GM21526 (cell line): ENCODE results near the gene TOMM40L.
"Not testable (repeated sequence)": the region's sequence is repeated elsewhere in the genome, so short reads cannot be mapped to it uniquely, and the experiment has no call there.

Source experiments
- ATAC-seq: cut with Tn5 transposase; IDR thresholded peaks from one replicate; pipeline ENCODE4 v1.9.1; 2021; ENCODE audit warnings: moderate library complexity; ENCODE audit not compliant: unreplicated experiment, low FRiP score

The TOMM40L gene

GRCh38 chr1:161244888-161245287 lies 19.0 kb downstream of the TOMM40L start:
- ATAC-seq: no peak

DNA sequence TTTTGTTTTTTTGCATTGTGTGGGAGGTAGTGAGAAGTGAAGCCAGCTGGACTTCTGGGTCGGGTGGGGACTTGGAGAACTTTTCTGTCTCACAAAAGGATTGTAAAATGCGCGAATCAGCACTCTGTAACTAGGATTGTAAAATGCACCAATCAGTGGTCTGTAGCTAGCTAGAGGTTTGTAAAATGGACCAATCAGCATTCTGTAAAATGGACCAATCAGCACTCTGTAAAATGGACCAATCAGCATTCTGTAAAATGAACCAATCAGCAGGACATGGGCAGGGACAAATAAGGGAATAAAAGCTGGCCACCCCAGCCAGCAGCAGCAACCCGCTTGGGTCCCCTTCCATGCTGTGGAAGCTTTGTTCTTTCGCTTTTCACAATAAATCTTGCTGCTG lies 24.2 kb downstream of the TOMM40L start:
- ATAC-seq: not testable (repeated sequence)

- no peak for ATAC-seq
Measured at GRCh38 chr1:161250829-161251228, 25.0 kb downstream of the TOMM40L start.

DNA sequence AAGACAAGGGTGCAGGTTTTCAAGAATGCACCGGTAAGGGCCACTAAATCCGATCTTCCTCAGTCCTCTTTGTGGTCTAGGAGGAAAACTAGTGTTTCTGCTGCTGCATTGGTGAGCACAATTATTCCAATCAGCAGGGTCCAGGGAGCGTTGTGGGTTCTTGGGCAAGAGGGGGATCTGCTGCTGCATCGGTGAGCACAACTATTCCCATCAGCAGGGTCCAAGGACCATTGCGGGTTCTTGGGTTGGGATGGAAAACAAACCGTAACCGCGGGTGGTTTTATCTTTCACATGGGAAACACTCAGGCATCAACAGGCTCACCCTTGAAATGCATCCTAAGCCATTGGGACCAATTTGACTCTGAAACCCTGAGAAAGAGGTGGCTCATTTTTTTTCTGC lies 25.7 kb downstream of the TOMM40L start:
- ATAC-seq: no peak

DNA sequence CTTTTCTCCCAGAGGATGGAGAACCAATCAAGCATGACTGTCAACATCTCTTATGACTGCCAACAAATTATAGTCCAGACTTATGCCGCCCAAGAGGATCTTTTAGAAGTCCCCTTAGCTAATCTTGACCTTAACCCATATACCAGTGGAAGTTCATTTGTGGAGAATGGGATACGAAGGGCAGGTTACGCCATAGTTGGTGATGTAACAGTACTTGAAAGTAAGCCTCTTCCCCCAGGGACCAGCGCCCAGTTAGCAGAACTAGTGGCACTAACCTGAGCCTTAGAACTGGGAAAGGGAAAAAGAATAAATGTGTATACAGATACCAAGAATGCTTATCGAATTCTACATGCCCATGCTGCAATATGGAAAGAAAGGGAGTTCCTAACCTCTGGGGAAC lies 29.4 kb downstream of the TOMM40L start:
- ATAC-seq: not testable (repeated sequence)

DNA sequence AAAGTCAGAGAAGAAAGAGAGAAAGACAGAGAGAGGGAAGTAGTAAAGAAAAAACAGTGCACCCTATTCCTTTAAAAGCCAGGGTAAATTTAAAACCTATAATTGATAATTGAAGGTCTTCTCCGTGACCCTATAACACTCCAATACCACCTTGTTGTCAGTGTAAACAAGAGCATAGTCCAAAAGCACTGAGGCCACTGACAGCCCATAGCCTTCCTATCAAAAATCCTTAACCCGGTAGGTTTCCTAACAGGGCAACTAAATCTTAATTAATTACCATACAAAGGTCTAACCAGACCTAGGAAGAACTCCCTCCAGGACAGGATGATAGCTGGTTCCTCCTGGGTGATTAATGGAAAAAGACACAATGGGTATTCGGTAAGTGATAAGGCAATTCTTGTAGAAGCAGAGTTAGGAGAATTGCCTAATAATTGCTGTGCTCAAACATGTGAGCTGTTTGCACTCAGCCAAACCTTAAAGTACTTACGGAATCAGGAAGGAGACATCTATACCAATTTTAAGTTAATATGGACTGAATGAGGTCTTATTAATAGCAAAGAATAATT lies 30.2 kb downstream of the TOMM40L start:
- not testable (repeated sequence) for ATAC-seq

GRCh38 chr1:161257109-161257508 lies 31.2 kb downstream of the TOMM40L start:
- not testable (repeated sequence) for ATAC-seq

DNA sequence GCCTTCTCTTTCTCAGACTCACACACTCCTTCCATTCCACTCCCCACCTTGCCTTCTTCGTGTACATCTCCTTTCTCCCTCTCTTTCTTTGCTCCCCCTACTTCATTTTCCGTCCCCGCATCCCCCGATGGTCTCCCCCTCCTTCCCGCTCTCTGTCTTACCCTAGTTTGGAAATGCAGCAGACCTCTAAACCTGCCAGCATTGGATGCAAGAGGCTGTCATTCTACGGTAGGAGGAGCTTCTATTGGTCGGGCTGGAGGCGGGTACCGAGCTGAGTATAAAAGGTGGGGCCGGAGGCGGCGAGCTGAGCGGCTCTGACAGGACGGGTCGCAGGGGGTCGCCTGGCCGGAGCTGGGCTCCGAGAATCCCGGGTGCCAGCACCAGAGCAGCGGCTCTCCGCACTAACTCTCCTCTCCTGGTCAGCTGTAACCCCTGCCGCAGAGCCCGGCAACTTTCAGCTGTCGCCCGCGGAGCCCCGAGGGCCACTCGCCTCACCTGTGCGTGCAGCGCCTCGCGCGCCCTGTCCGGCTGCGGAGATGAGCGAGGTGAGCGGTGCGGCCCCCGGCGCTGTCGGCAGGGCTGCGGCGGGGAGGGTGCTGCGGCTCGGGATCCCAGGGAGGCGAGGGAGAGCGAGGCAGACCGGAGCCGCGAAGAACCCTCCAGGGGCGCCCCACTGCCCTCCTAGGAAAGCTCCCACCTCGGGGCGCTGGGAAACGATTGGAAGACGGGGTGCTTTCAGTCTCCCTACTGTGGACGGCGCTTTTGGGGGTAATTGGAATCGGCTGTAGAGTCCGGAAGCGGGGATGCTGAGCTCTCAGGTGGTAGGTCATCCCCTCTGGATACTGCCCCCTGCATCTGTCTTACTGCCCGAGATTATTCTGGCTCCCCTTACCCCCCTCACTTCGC lies 32.8 kb downstream of the TOMM40L start, which contains the start of gene PCP4L1:
PCP4L1 (plus strand) TSS at position 307 of the 906 bp plus-strand sequence; CDS start at position 537, 230 bp downstream.
- no peak for ATAC-seq

GRCh38 chr1:161259345-161259702 lies 33.5 kb downstream of the TOMM40L start:
- ATAC-seq: no peak

DNA sequence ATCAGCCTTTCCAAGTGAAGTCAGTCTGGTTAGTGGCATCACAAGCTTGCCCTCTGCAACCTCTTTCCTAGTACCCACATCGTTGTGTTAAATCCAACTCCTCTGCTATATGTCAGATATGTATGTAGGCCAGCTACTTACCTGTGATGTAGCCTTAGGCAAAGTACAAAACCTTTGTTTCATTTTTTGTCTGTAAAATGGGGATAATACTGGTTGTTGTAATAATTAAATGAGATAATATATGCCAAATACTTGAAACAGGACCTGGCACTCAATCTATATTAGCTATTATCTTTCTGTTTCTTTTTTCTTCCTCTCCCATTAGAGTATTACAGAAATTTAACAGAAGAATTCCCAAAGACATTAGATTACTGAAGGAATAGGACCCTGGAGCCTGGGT lies 33.9 kb downstream of the TOMM40L start:
- ATAC-seq: no peak

- no peak for ATAC-seq
Measured at GRCh38 chr1:161260376-161261260, 34.8 kb downstream of the TOMM40L start.

DNA sequence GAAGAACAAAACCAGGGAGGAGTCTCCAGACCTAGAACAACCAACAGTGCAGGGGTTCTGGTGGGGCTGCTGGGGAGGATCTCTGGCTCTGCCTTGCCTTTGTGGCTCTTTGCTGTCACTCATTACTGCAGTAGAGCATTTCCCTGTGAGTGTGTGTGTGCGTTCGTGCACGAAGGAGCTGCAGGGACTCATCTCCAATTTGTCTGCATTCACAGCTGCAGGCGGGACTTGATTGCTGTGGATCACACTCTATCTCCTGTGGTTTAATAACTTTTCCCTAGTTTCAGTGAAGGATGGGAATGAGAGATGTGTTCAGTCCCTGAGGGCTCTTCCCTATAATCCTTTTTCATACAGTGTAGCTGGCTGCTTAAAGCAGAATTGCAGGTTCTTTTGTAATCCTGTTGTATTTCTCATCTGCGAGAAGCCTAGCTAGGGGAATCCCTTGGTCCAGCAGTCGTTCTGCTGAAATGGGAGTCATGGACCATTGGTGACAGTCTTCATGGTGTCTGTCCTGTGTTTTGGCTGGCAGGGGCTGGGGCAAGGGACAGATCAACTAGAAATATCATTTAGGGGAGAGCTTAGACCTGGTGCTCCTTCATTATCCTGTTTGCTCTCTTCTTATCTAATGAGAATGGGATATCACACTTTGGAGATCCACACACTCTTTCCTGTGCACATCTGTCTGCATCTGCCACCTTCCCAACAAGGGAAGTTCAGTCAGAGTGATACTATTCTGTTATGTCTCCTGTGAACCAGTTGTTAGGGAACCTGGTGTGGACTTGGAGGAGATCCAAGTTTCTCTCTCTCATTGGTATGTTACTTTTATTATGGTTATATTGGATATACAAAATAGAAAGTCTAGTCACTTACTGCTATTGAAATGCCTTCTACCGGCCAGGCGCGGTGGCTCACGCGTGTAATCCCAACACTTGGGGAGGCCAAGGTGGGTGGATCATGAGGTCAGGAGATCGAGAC lies 35.7 kb downstream of the TOMM40L start:
- no peak for ATAC-seq

GRCh38 chr1:161265305-161265704 lies 39.4 kb downstream of the TOMM40L start:
- no peak for ATAC-seq

- ATAC-seq: no peak
Measured at GRCh38 chr1:161266202-161266601, 40.3 kb downstream of the TOMM40L start.

GRCh38 chr1:161266836-161267235 lies 41.0 kb downstream of the TOMM40L start:
- ATAC-seq: no peak

DNA sequence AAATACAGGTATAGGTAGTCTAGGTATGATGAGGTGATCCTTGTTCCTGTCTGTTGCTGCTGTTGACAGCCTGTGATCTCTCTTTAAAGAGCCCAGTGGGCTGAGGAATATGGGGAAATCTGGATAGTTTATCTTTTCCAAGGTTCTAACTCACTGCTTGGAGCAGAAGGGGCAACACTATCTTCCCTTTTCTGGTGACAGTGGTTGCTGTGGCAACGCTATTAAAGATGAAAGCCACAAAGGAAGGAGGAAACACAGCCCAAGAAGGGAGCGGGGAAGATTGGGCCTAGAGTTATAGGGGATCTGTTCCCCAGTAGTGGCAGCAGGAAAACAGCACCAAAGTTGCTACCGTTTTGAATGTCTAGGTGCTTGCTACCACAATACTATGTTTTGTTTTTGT lies 41.5 kb downstream of the TOMM40L start:
- ATAC-seq: no peak

GRCh38 chr1:161273402-161273801 lies 47.5 kb downstream of the TOMM40L start:
- no peak for ATAC-seq

GRCh38 chr1:161274874-161275273 lies 49.0 kb downstream of the TOMM40L start:
- ATAC-seq: no peak
